ENCODE data around the gene DNAAF5.

The DNAAF5 gene

GRCh38 chr7:696812-697551 lies 29.5 kb upstream of the DNAAF5 start:
- no peaks in the 10 kb centered on the region for H3K4me1 ChIP-seq
- no peaks in the 10 kb centered on the region for H3K27me3 ChIP-seq (ENCODE audit: low read depth)
- DNase-seq (ENCODE audit: low spot score in 2 of 2), result no peak
- no peak overlapping the region for H3K4me3 ChIP-seq
- H3K9me3 ChIP-seq, result no peaks in the 10 kb centered on the region
- H3K36me3 ChIP-seq (replicated peaks), result no peaks in the 10 kb centered on the region; the same call in 1 of the 2 replicates
- in situ Hi-C loops (cut with MboI; ENCODE audit: low sequenced_read_pairs), result no loop called here

DNA sequence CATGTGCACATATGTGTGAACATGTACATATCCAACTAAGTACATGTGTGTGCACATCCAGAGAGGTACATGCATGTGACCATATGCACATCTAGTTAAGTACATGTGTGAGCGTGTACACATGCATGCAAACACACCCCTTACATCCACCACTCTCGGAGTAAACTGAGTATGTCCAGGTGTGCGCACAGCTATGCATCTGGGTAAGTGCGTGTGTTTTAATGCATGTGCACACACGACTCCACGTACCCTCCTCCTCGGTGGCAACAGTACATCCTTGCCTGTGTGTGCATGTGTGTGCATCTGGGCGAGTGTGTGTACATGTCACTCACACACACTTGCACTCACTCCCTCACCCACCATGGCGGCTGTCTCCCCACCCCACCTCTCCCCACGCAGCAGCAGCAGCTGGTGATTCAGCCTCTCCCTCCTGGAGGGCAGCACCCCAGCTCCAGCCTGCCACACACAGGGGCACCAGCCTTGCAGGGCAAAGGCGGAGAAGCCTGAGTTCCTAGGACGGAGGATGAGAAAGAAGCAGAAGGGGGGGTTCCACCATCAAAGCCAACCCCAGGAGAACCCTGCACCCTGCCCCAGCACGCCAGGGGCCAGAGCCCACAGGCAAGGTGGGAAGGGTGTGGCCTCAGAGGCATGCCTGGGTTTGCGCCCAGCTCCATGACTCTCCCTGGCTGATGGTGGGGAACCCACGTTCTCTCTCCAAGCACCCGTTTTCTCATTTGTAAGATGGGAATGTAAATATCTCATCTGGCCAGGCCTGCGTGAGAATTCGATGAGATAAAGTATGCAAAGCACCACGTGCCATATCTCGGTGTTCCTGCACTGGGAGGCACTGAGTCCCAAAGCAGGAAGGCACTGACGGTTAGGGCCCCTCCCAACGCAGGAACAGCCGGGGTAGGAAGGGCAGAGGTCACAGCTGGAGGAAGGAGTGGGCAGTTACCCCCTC lies 27.7 kb upstream of the DNAAF5 start:
- H3K9me3 ChIP-seq, result no peaks in the 10 kb centered on the region

GRCh38 chr7:699476-700170 lies 26.9 kb upstream of the DNAAF5 start:
- DNase-seq (ENCODE audit: low spot score in 2 of 2), result no peak
- Histone ChIP-seq H3K9me3 (no peaks in the 10 kb centered on the region), H3K27me3 (ENCODE audit: low read depth) (no peaks in the 10 kb centered on the region), H3K4me1 (no peaks in the 10 kb centered on the region), H3K4me3 (no peak overlapping the region), H3K36me3 (replicated peaks) (no peaks in the 10 kb centered on the region; the same call in none of the 2 replicates)
- in situ Hi-C loops (cut with MboI; ENCODE audit: low sequenced_read_pairs), result no loop called here

More for the DNA sequence above, 27.7 kb upstream of the DNAAF5 start:
- Histone ChIP-seq H3K36me3 (replicated peaks) (no peaks in the 10 kb centered on the region; the same call in 1 of the 2 replicates), H3K27me3 (ENCODE audit: low read depth) (no peaks in the 10 kb centered on the region), H3K4me1 (no peaks in the 10 kb centered on the region), H3K4me3 (no peak overlapping the region)
- in situ Hi-C loops (cut with MboI; ENCODE audit: low sequenced_read_pairs), result no loop called here
- no peak for DNase-seq (ENCODE audit: low spot score in 2 of 2)

GRCh38 chr7:701086-701671 lies 25.3 kb upstream of the DNAAF5 start:
- in situ Hi-C loops (cut with MboI; ENCODE audit: low sequenced_read_pairs), result no loop called here
- DNase-seq (ENCODE audit: low spot score in 2 of 2), result no peak
- no peaks in the 10 kb centered on the region for H3K4me1 ChIP-seq
- H3K4me3 ChIP-seq, result no peak overlapping the region
- no peaks in the 10 kb centered on the region; the same call in none of the 2 replicates for H3K36me3 ChIP-seq (replicated peaks)
- no peaks in the 10 kb centered on the region for H3K9me3 ChIP-seq
- no peaks in the 10 kb centered on the region for H3K27me3 ChIP-seq (ENCODE audit: low read depth)

DNA sequence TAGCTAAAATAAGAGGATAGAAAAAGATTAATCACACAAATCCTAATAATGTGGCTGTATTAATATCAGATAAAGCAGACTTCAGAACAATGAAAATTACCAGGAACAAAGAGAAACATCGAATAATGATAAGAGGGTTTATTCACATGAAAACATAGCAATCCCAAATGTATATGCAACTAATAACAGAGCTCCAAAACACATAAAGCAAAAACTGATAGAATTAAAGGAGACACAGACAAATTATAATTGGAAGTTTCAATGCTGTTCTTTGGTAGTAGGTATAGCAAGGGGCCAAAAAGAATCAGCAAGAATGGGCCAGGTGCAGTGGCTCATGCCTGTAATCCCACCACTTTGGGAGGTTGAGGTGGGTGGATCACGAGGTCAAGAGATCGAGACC lies 23.4 kb upstream of the DNAAF5 start:
- DNase-seq (ENCODE audit: low spot score in 2 of 2), result no peak
- no peaks in the 10 kb centered on the region for H3K9me3 ChIP-seq
- no peak overlapping the region for H3K4me3 ChIP-seq
- H3K36me3 ChIP-seq (replicated peaks), result no peaks in the 10 kb centered on the region; the same call in none of the 2 replicates
- no peaks in the 10 kb centered on the region for H3K4me1 ChIP-seq
- in situ Hi-C loops (cut with MboI; ENCODE audit: low sequenced_read_pairs), result no loop called here
- H3K27me3 ChIP-seq (ENCODE audit: low read depth), result no peaks in the 10 kb centered on the region

- H3K27me3 ChIP-seq (ENCODE audit: low read depth), result no peaks in the 10 kb centered on the region
- no peak for DNase-seq (ENCODE audit: low spot score in 2 of 2)
- no peaks in the 10 kb centered on the region for H3K4me1 ChIP-seq
- H3K9me3 ChIP-seq, result no peaks in the 10 kb centered on the region
- H3K4me3 ChIP-seq, result no peak overlapping the region
- in situ Hi-C loops (cut with MboI; ENCODE audit: low sequenced_read_pairs), result no loop called here
- H3K36me3 ChIP-seq (replicated peaks), result no peaks in the 10 kb centered on the region; the same call in 1 of the 2 replicates
Observed at GRCh38 chr7:706721-707120, 19.8 kb upstream of the DNAAF5 start.

DNA sequence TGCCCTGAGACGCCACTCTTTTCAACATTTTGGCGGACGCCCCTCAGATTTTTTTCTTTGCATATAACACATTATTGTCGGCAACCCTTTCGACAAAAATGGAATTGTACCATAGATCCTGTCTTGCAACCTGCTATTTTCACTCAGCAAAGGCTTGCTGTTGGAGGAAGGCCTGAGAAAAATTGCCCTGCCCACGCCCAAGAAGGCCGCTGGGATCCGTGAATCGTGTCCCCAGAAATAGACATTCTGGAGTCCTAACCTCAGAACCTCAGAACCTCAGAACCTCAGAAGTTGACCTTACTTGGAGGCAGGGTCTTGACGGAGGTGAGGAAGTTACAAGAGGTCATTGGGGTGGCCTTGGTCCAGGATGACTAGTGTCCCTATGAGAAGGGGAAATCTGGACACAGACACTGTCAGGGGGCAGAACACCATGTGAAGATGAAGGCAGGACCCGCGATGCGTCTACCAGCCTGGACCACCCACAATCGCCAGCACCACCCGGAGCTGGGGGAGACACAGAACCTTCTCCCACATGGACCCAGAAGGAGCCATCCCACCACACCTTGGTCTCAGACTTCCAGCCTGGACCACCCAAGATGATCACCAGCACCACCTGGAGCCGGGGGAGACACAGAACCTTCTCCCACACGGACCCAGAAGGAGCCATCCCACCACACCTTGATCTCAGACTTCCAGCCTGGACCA lies 19.1 kb upstream of the DNAAF5 start:
- Histone ChIP-seq H3K9me3 (no peaks in the 10 kb centered on the region), H3K36me3 (replicated peaks) (no peaks in the 10 kb centered on the region; the same call in 1 of the 2 replicates), H3K27me3 (ENCODE audit: low read depth) (no peaks in the 10 kb centered on the region), H3K4me3 (no peak overlapping the region), H3K4me1 (no peaks in the 10 kb centered on the region)
- in situ Hi-C loops (cut with MboI; ENCODE audit: low sequenced_read_pairs), result no loop called here
- DNase-seq (ENCODE audit: low spot score in 2 of 2), result no peak

- Histone ChIP-seq H3K4me3 (no peak overlapping the region), H3K27me3 (ENCODE audit: low read depth) (no peaks in the 10 kb centered on the region), H3K4me1 (no peaks in the 10 kb centered on the region), H3K9me3 (no peaks in the 10 kb centered on the region), H3K36me3 (replicated peaks) (no peaks in the 10 kb centered on the region)
- in situ Hi-C loops (cut with MboI; ENCODE audit: low sequenced_read_pairs), result no loop called here
- no peak for DNase-seq (ENCODE audit: low spot score in 2 of 2)
Observed at GRCh38 chr7:710161-710560, 16.3 kb upstream of the DNAAF5 start.

DNA sequence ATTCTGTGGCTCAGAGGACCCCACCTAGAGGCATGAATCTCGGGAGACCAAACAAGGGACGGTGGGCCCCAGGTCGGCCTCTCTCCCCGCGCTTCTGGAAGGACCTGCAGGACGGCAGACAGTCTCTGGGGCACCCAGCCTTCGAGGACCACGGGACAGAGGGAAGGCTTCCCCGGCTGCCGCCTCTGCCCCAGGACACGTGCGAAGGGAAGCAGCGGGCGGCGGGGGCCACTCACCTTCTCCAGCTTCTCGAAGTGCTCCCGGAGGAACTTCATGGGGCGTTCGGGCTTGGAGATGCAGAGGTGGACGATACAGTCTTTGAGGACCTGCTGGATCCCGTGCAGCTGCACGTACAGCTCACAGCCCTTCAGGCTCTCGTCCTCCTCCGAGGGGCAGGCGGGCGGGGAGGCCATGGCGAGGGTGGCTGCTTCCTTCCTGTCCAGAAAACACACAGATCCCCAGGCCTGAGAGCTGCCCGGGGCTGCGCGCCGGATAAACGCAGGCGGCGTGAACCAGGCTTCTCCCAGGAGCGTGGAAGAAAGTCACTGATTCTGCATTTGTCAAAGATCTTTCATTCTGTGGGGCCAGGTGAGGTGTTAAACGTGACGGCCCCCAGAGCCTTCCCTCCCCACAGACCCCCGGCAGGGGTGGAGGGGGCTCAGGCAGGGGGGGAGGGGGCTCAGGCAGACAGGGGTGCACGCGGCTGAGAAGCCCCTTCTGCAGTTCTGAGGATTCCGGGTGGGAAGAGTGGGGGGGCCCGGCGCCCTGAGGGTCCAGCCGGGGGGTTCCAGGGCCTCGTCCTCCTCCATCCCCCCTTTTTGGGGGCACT lies 15.2 kb upstream of the DNAAF5 start:
- no peaks in the 10 kb centered on the region for H3K4me1 ChIP-seq
- no peak overlapping the region for H3K4me3 ChIP-seq
- no peaks in the 10 kb centered on the region for H3K36me3 ChIP-seq (replicated peaks)
- no peaks in the 10 kb centered on the region for H3K27me3 ChIP-seq (ENCODE audit: low read depth)
- in situ Hi-C loops (cut with MboI; ENCODE audit: low sequenced_read_pairs), result no loop called here
- H3K9me3 ChIP-seq, result no peaks in the 10 kb centered on the region
- DNase-seq (ENCODE audit: low spot score in 2 of 2), result no peak

- Histone ChIP-seq H3K4me3 (no peak overlapping the region), H3K4me1 (no peaks in the 10 kb centered on the region), H3K36me3 (replicated peaks) (no peaks in the 10 kb centered on the region), H3K9me3 (no peaks in the 10 kb centered on the region), H3K27me3 (ENCODE audit: low read depth) (no peaks in the 10 kb centered on the region)
- in situ Hi-C loops (cut with MboI; ENCODE audit: low sequenced_read_pairs), result no loop called here
- DNase-seq (ENCODE audit: low spot score in 2 of 2), result no peak
Observed at GRCh38 chr7:711922-712380, 14.5 kb upstream of the DNAAF5 start.

DNA sequence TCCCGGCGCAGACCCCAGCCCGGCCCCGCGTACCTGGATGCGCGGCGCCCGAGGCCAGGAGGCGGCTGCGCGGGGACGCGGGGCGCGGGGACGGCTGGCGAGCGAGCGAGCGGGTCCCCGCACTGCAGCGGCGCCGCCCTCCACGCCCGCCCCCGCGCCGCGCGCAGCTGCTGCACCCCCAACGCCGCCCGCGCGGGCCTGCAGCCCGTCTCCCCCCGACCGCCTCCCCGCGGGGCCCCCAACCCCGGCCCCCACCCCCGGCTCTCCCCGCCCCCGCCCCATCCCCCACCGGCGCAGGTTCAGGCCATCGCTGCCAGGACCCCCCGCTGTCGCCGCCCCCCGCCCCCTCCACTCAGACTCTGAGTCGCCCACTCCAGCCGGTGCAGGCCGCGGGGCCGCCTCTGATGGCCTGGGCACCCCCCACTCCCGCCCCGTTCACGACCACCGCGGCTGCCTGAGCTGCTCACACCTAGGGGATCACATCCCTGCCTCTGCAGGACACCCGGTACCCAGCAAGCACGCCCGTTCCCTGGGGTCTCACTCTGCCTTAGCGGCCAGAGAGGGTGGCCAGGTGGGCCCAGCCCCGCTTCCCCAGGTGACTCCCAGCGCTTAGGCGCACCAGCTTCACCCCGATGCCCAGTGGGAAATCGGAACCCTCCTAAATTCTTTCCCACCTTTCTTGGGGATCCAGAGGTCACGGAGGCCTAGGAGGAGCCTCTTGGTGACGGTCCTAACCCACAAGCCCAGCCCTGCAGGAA lies 13.9 kb upstream of the DNAAF5 start:
- Histone ChIP-seq H3K4me3 (no peak overlapping the region), H3K36me3 (replicated peaks) (no peaks in the 10 kb centered on the region), H3K4me1 (no peaks in the 10 kb centered on the region), H3K27me3 (ENCODE audit: low read depth) (no peaks in the 10 kb centered on the region), H3K9me3 (no peaks in the 10 kb centered on the region)
- no peak for DNase-seq (ENCODE audit: low spot score in 2 of 2)
- in situ Hi-C loops (cut with MboI; ENCODE audit: low sequenced_read_pairs), result no loop called here

DNA sequence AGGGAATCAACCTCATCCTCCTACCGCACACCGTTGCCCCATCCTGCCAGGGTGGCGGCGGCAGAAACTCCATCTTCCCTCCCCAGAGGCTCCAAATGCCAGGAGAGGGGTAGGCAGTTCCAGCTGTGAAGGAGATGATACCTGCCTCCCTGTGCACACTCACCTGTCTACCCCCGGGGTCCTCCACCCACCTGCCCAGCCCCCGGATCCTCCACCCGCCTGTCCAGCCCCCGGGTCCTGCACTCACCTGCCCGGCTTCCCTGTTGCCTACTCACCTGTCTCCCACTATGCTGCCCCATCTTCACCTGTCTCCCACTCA lies 13.4 kb upstream of the DNAAF5 start:
- Histone ChIP-seq H3K9me3 (no peaks in the 10 kb centered on the region), H3K36me3 (replicated peaks) (no peaks in the 10 kb centered on the region), H3K4me3 (no peak overlapping the region), H3K27me3 (ENCODE audit: low read depth) (no peaks in the 10 kb centered on the region), H3K4me1 (no peaks in the 10 kb centered on the region)
- in situ Hi-C loops (cut with MboI; ENCODE audit: low sequenced_read_pairs), result no loop called here
- DNase-seq (ENCODE audit: low spot score in 2 of 2), result no peak
